Measurements from ENCODE around the gene OSBPL6. TPM values are rescaled to one million over a fixed set of nuclear protein-coding genes. Genes with fewer than 3 reads are reported as not detected.

OSBPL6 gene
- total and polyA plus RNA-seq, 2 donors (not counting 1 experiment from before 2014, with no cell fraction given), result 0.06 TPM; not detected in 1

- POLR2A ChIA-PET, result no interaction called here
- intact Hi-C loops (cut with micrococcal nuclease), result no loop called here
Observed at GRCh38 chr2:178317811-178318210, 123.5 kb downstream of the OSBPL6 start.

GRCh38 chr2:178320011-178320585 lies 125.8 kb downstream of the OSBPL6 start:
- no peaks in the 10 kb centered on the region for H4K20me1 ChIP-seq (ENCODE audit: control insufficient read depth, insufficient read depth, low read length, poor library complexity, severe bottlenecking)
- no peaks in the 10 kb centered on the region for H3K36me3 ChIP-seq (replicated peaks in 1 of 2; ENCODE audit: control extremely low read depth in 1 of 2, control insufficient read depth in 1 of 2, extremely low read depth in 1 of 2, insufficient read depth in 2 of 2, low read length in 1 of 2)
- H3K27ac ChIP-seq (ENCODE audit: low read length in 2 of 2), result no peak overlapping the region
- no peak overlapping the region for H2AFZ ChIP-seq (ENCODE audit: insufficient read depth, low read depth, low read length, poor library complexity, severe bottlenecking)
- H3K4me3 ChIP-seq (ENCODE audit: control extremely low read depth in 1 of 5, extremely low read depth in 1 of 5, insufficient read depth in 1 of 5, low read depth in 2 of 5, low read length in 4 of 5), result no peak overlapping the region
- Mint-ChIP-seq H3K4me3 (no peak overlapping the region), H3K9me3 (ENCODE audit: insufficient read depth) (no peaks in the 10 kb centered on the region), H3K27ac (no peak overlapping the region), H3K27me3 (peaks cover 15% of the 10 kb centered on the region), H3K4me1 (no peaks in the 10 kb centered on the region)
- H3K4me1 ChIP-seq (ENCODE audit: control insufficient read depth in 2 of 2, insufficient read depth in 2 of 2, low read length in 2 of 2), result no peaks in the 10 kb centered on the region
- no peaks in the 10 kb centered on the region for H3K9me3 ChIP-seq (ENCODE audit: control extremely low read depth in 1 of 3, control insufficient read depth in 2 of 3, insufficient read depth in 1 of 3, low read length in 2 of 3)
- ChIA-PET CTCF (no interaction called here), POLR2A (no interaction called here)
- H3K27me3 ChIP-seq (replicated peaks in 1 of 4; ENCODE audit: control extremely low read depth in 1 of 4, control insufficient read depth in 3 of 4, insufficient read depth in 4 of 4, low read length in 3 of 4), result peaks cover 0 to 4% (median 0%) of the 10 kb centered on the region in 4 experiments
- intact Hi-C loops (cut with micrococcal nuclease), result no loop called here
- H3K79me2 ChIP-seq (ENCODE audit: control insufficient read depth, insufficient read depth, low read length), result no peaks in the 10 kb centered on the region
- no peak overlapping the region for H3K4me2 ChIP-seq (replicated peaks; ENCODE audit: low read depth, low read length, poor library complexity, severe bottlenecking)
- ATAC-seq (ENCODE audit: low read depth), result no peak
- H3K9ac ChIP-seq (ENCODE audit: low read length), result no peak overlapping the region
- TF ChIP-seq EZH2 (IDR thresholded peaks at IDR 0.05; ENCODE audit: borderline replicate concordance, insufficient read depth, low read depth, low read length, poor library complexity, severe bottlenecking), result no peak
- DNase-seq, result no peak
- no CpG with 5 or more reads among the region's 4 CpGs for WGBS (ENCODE audit: insufficient coverage)

More at GRCh38 chr2:178317811-178318210, 123.5 kb downstream of the OSBPL6 start:
- Histone ChIP-seq H3K4me1 (ENCODE audit: control insufficient read depth in 2 of 2, insufficient read depth in 2 of 2, low read length in 2 of 2) (no peaks in the 10 kb centered on the region), H3K27me3 (replicated peaks in 1 of 4; ENCODE audit: control extremely low read depth in 1 of 4, control insufficient read depth in 3 of 4, insufficient read depth in 4 of 4, low read length in 3 of 4) (no peaks in the 10 kb centered on the region), H3K9me3 (ENCODE audit: control extremely low read depth in 1 of 3, control insufficient read depth in 2 of 3, insufficient read depth in 1 of 3, low read length in 2 of 3) (no peaks in the 10 kb centered on the region), H3K9ac (ENCODE audit: low read length) (no peak overlapping the region), H4K20me1 (ENCODE audit: control insufficient read depth, insufficient read depth, low read length, poor library complexity, severe bottlenecking) (no peaks in the 10 kb centered on the region), H3K36me3 (replicated peaks in 1 of 2; ENCODE audit: control extremely low read depth in 1 of 2, control insufficient read depth in 1 of 2, extremely low read depth in 1 of 2, insufficient read depth in 2 of 2, low read length in 1 of 2) (no peaks in the 10 kb centered on the region), H3K27ac (ENCODE audit: low read length in 2 of 2) (no peak overlapping the region), H3K4me3 (ENCODE audit: control extremely low read depth in 1 of 5, extremely low read depth in 1 of 5, insufficient read depth in 1 of 5, low read depth in 2 of 5, low read length in 4 of 5) (no peak overlapping the region), H3K79me2 (ENCODE audit: control insufficient read depth, insufficient read depth, low read length) (no peaks in the 10 kb centered on the region), H3K4me2 (replicated peaks; ENCODE audit: low read depth, low read length, poor library complexity, severe bottlenecking) (no peak overlapping the region), H2AFZ (ENCODE audit: insufficient read depth, low read depth, low read length, poor library complexity, severe bottlenecking) (no peak overlapping the region)
- DNase-seq, result no peak
- H3K27me3 Mint-ChIP-seq, result peaks cover 7% of the 10 kb centered on the region
- ATAC-seq (ENCODE audit: low read depth), result no peak
- CTCF ChIA-PET, result no interaction called here
- no peaks in the 10 kb centered on the region for H3K9me3 Mint-ChIP-seq (ENCODE audit: insufficient read depth)
- H3K4me3 Mint-ChIP-seq, result no peak overlapping the region
- TF ChIP-seq CTCF (IDR thresholded peaks at IDR 0.05) (no peak), EZH2 (IDR thresholded peaks at IDR 0.05; ENCODE audit: borderline replicate concordance, insufficient read depth, low read depth, low read length, poor library complexity, severe bottlenecking) (no peak)
- H3K4me1 Mint-ChIP-seq, result no peaks in the 10 kb centered on the region
- no peak overlapping the region for H3K27ac Mint-ChIP-seq
- 13% methylated on average over 2 of the region's 3 CpGs for WGBS (ENCODE audit: insufficient coverage)
